AG09309 (cell line): ENCODE measurements around the gene FGF22.
"Not testable (repeated sequence)": the region's sequence is repeated elsewhere in the genome, so short reads cannot be mapped to it uniquely, and the experiment has no call there.

Experiments
- DNase-seq: peaks from one replicate; pipeline ENCODE4 v3.0.0-alpha.2; 2010; ENCODE audit warnings: low read depth
- H3K4me3 ChIP-seq: 2 replicates; pipeline ENCODE4 v1.5.1; 2011; ENCODE audit warnings: mild to moderate bottlenecking, low read depth, low read length, moderate library complexity; ENCODE audit not compliant: control insufficient read depth
- CTCF ChIP-seq: IDR thresholded peaks from 2 replicates; pipeline ENCODE4 v1.5.1; 2011; ENCODE audit warnings: mild to moderate bottlenecking, low read depth, low read length, inconsistent platforms; ENCODE audit not compliant: insufficient read depth, control insufficient read depth; ENCODE audit errors: missing control alignments

The FGF22 gene

GRCh38 chr19:661427-662196 is 21.9 kb downstream of the FGF22 start:
- TF ChIP-seq CTCF = no peak
- no peak for DNase-seq
- peak overlapping the region; percentile 73 for H3K4me3 ChIP-seq

- DNase-seq = no peak
Observed at GRCh38 chr19:662207-662961, 22.7 kb downstream of the FGF22 start.

GRCh38 chr19:662962-663681 is 23.4 kb downstream of the FGF22 start, which contains the start of gene RNF126:
Gene RNF126 (minus strand): TSS chr19:663214. CDS start chr19:663121, 93 bp downstream.
- H3K4me3 ChIP-seq = peak within 1 kb of the TSS; percentile 73
- DNase-seq = peak; percentile 51
- TF ChIP-seq CTCF = no peak

More at GRCh38 chr19:662207-662961, 22.7 kb downstream of the FGF22 start:
- TF ChIP-seq CTCF = no peak
- H3K4me3 ChIP-seq = peak overlapping the region; percentile 73

- peak overlapping the region; percentile 57 for H3K4me3 ChIP-seq
- DNase-seq = no peak
- TF ChIP-seq CTCF = no peak
Observed at GRCh38 chr19:663682-664117, 24.0 kb downstream of the FGF22 start.

- no peak for DNase-seq
- H3K4me3 ChIP-seq = peak overlapping the region; percentile 34
- peak; percentile 94 for TF ChIP-seq CTCF
Observed at GRCh38 chr19:664913-665443, 25.3 kb downstream of the FGF22 start.

GRCh38 chr19:666985-667573 is 27.4 kb downstream of the FGF22 start:
- not testable (repeated sequence) for H3K4me3 ChIP-seq, DNase-seq

- not testable (repeated sequence) for DNase-seq, H3K4me3 ChIP-seq
Observed at GRCh38 chr19:668675-669434, 29.2 kb downstream of the FGF22 start.
